ENCODE measurements around the gene USP17L13.
"Not testable (repeated sequence)": the region's sequence is repeated elsewhere in the genome, so short reads cannot be mapped to it uniquely, and the experiment has no call there.

DNA sequence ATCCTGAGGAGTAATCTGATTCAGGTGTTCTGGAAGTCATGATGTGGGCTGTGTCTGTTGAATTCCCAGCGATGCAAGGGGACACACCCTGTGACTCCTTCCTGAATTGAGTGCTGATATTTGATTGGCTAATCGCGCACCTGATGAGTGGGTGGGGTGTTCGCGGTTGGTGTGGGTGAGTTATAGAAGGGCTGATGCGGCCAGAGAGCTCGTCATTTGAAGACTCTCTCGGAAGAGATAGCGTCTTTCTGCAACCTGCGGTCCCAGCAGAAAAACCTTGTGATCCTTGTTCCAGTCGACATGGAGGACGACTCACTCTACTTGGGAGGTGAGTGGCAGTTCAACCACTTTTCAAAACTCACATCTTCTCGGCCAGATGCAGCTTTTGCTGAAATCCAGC lies 14.3 kb upstream of the USP17L13 start, which contains the start of gene USP17L10:
- not testable (repeated sequence) for TF ChIP-seq GATA2, GATA3 (IDR thresholded peaks at IDR 0.05; ENCODE audit: low read depth, low read length)
